PC-3 (cell line): ENCODE measurements around the gene TSSC4.

Experiments
- EZH2 ChIP-seq: fragments of 300-600 bp; sonication (generic); IDR thresholded peaks from one replicate; pipeline ENCODE4 v1.6.1; 2017; ENCODE audit warnings: antibody characterized with exemption, mild to moderate bottlenecking, low read length; ENCODE audit not compliant: unreplicated experiment
- EZH2phosphoT487 ChIP-seq: fragments of 300-600 bp; sonication (generic); IDR thresholded peaks from 2 replicates; pipeline ENCODE4 v1.6.1; 2018; ENCODE audit warnings: mild to moderate bottlenecking, antibody characterized with exemption, low read length, borderline replicate concordance
- TF ChIP-seq, protein P1 (sequence below): fragments of 300-600 bp; sonication (generic); conservative IDR thresholded peaks from 2 replicates; pipeline ENCODE4 v1.5.1; 2017; ENCODE audit warnings: antibody characterized with exemption, low read depth, mild to moderate bottlenecking, low read length

DNA sequence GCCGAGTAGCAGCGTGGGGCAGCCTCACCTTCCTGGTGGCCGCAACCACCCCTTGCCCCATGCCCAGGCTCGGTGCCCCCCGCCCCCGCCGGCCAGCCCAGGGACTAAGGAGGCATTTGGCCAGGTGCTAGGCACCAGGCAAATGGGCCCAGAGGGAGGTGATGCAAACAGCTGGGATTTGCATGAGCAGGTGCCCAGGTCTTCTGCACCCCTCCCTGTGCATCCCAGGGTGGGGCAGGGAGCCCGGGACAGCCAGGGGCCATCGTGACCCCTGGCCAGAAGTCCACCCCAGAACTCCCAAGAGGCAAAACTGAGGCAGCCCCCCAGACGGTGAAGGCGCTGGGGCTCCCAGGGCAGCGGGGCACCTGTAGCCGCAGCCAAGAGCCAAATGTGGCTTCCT, 25.7 kb downstream of the TSSC4 start:
- TF ChIP-seq, protein P1, sequence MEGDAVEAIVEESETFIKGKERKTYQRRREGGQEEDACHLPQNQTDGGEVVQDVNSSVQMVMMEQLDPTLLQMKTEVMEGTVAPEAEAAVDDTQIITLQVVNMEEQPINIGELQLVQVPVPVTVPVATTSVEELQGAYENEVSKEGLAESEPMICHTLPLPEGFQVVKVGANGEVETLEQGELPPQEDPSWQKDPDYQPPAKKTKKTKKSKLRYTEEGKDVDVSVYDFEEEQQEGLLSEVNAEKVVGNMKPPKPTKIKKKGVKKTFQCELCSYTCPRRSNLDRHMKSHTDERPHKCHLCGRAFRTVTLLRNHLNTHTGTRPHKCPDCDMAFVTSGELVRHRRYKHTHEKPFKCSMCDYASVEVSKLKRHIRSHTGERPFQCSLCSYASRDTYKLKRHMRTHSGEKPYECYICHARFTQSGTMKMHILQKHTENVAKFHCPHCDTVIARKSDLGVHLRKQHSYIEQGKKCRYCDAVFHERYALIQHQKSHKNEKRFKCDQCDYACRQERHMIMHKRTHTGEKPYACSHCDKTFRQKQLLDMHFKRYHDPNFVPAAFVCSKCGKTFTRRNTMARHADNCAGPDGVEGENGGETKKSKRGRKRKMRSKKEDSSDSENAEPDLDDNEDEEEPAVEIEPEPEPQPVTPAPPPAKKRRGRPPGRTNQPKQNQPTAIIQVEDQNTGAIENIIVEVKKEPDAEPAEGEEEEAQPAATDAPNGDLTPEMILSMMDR, result no peak
- no peak for TF ChIP-seq EZH2
- TF ChIP-seq EZH2phosphoT487, result no peak
